ENCODE data around the gene SLC6A3.
"Not testable (repeated sequence)": the region's sequence is repeated elsewhere in the genome, so short reads cannot be mapped to it uniquely, and the experiment has no call there.

SLC6A3 gene

GRCh38 chr5:1382248-1382700 is 63.0 kb downstream of the SLC6A3 start:
- DNase-seq, result no peak

GRCh38 chr5:1381370-1382247 is 63.6 kb downstream of the SLC6A3 start:
- DNase-seq, result no peak

GRCh38 chr5:1380910-1381309 is 64.3 kb downstream of the SLC6A3 start:
- DNase-seq, result no peak

DNA sequence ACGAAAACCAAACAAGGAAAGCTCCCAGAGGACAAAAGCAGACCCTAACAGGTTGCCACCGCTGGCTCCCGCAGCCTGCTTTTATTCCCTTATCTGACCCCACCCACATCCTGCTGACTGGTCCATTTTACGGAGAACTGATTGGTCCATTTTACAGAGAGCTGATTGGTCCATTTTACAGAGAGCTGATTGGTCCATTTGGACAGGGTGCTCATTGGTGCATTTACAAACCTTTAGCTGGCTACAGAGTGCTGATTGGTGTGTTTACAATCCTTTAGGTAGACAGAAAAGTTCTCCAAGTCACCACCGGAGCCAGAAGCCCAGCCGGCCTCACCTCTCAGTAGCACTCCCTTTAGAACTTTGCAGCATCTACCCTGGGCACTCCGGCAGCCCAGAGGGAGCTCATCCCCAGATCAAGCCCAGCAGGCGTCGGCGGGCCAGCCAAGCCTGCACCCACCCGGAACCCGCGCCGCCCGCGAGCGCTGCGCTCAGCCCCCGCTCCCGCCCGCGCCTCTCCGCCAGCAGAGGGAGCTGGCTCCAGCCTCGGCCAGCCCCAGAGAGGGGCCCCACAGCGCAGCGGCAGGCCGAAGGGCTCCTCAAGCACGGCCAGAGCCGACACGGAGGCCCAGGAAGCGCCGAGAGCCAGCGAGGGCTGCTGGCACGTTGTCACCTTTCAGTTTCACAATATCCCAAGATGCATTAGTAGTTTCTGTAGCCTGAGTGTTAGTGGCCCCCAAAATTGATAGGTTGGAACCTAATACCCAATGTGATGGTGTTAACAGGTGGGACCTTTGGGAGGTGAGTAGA is 65.0 kb downstream of the SLC6A3 start:
- DNase-seq, result no peak

DNA sequence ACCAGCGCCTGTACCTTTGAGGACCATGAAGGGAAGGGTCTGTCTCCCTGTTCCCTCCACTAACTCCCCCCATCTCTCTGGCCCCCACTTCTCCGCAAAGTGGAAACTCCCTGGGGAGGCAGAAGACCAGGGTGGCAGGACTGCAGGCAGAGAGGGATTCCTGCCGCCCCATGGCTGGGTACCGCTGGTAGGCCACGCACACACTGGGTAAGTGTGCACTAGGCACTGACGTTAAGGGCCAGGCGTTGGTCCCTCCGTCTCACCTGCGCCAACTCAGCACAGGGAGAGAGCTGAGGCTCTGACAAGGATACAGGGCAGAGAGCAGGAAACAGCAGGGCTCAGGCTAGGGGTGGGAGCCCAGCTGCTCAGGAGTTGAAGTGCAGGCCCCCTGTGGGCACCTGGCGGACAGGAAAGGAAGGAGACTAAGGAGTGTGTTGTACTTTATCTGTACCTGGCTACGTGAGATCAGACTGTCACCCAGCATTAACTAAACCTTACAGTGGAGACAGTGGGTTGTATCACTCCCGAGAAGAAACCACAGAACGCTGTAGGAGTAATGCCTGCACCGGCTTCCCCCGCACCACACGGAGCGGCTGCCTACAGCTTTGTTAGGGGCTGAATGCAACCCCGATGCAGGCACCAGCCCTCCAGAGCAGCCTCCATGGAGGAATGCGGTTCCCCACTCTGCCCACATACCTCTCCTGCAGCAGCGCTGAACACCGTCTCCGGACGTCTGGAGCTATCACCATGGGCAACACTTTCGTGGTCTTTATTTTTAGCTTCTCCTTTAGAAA is 66.2 kb downstream of the SLC6A3 start:
- DNase-seq, result no peak

- DNase-seq, result no peak
These were observed 67.1 kb downstream of the SLC6A3 start for GRCh38 chr5:1378096-1378495.

DNA sequence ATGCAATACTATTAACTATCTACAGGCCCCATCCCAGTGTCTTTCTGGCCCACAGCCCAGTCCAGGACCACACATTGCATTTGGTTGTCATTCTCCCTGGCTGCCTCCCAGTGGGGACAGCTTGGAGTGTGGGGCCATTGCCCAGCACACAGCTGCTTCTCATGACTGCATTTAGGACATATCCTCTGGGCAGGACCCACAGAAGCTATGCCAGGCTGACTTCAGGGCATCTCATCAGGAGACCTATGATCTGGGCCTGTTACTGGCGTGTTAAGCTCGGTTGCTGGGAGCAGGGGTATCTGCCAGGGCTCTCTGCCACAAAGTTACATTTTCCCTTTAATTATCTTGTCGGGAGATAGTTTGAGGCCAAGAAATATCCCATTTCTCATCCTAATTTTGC is 68.3 kb downstream of the SLC6A3 start:
- no peak for DNase-seq

- no peak for DNase-seq
These were observed 69.1 kb downstream of the SLC6A3 start for GRCh38 chr5:1375871-1376810.

- DNase-seq, result no peak
These were observed 70.6 kb downstream of the SLC6A3 start for GRCh38 chr5:1374679-1375055.

GRCh38 chr5:1374030-1374678 is 71.1 kb downstream of the SLC6A3 start:
- no peak for DNase-seq

DNA sequence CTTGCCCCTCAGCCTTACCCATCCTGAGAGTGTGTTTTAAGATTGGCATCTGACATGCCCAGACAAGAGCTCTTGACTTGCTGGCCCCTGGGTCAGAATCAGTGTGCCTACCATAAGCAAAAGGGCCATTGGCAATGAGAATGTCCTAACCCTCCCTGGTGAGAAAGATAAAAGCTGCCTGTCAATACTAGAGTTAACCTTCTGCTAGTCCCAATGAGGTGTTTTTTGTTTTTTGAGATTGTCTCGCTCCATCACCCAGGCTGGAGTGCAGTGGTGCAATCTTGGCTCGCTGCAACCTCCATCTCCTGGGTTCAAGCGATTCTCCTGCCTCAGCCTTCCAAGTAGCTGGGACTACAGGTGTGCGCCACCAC is 73.3 kb downstream of the SLC6A3 start:
- DNase-seq, result not testable (repeated sequence)

- DNase-seq, result no peak
These were observed 73.8 kb downstream of the SLC6A3 start for GRCh38 chr5:1371218-1371971.

DNA sequence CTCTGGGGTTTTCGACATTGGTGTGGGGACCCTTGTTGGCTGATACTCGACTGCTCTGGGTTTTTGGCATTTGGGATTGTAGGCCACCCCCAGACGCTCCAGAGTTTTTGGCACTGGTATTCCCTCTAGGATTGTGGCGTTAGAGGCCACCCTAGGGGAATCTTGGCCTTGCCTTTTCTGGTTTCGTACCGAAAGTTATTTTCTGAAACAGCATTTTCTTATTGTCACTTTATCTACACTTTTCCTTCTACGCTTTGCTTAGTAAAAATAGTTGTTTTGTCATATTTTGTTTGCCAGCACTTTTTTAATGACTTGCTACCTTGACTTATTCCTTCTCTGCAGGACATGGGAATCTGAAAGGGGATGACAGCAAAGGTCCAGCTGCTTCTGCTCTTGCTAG is 75.2 kb downstream of the SLC6A3 start:
- DNase-seq, result no peak

DNA sequence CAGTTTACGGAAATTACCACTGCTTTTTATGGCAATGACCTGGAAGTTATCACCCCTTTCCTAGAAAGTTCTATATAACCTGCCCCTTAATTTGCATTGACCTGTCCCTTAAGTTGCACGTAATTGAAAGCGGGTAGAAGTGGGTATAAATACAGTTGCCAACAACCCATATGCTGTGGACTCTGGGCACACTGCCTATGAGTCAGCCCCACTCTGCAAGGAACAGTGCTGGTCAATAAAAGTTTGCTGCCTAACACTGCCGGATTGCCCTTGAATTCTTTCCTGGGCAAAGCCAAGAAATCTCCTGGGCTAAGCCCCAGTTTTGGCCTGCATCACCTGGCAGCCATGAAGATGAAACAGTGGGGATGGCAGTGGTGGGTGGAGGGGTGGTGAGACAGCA is 76.5 kb downstream of the SLC6A3 start:
- no peak for DNase-seq

GRCh38 chr5:1368236-1368635 is 77.0 kb downstream of the SLC6A3 start:
- no peak for DNase-seq

DNA sequence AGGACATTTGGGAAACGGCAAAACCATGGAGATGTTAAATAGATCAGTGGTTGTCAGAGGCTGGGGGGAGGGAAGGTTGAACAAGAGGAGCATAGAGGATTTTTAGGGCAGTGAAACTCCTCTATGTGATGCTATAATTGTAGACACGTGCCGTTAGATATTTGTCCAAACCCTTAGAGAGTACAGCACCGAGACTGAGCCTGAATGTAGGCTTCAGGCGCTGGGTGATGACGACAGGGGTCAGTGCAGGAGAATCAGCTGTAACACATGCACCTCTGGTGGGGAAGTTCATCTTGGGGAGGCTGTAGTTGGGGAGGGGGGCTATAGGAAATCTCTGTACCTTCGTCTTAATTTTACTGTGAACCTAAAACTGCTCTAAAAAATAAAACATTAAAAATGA is 78.1 kb downstream of the SLC6A3 start:
- no peak for DNase-seq

GRCh38 chr5:1366514-1366913 is 78.7 kb downstream of the SLC6A3 start:
- DNase-seq, result no peak

- DNase-seq, result no peak
These were observed 81.0 kb downstream of the SLC6A3 start for GRCh38 chr5:1364211-1364610.

- DNase-seq, result no peak
These were observed 81.7 kb downstream of the SLC6A3 start for GRCh38 chr5:1363581-1363980.

DNA sequence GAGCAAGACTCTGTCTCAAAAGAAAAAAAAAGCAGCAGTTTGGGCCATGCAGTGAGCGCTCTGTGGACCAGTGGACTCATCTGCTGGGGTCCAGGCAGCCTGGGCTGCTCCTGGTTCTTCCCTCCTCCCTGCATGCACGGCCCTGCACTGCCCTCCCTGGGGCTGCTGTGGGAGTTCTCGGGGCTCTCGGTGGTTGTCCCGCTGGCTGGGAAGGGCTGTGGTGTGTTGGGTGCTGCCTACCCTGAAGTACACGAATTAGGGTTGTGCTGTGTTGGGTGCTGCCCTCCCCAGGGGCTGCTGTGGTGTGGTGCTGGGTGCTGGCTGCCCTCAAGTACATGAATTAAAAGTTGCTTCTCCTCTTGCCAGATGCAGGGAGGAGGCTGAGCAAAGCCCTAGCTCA is 82.1 kb downstream of the SLC6A3 start:
- DNase-seq, result no peak

Measured in NCI-H1436 treated with DMSO at 0.1 percent for 48 hours (cell line).